ENCODE results near the gene SNX5.

GRCh38 chr20:17916433-17916891, 52.1 kb downstream of the SNX5 start:
- TF ChIP-seq EP300 (conservative IDR thresholded peaks at IDR 0.05; ENCODE audit: poor library complexity, severe bottlenecking) = no peak
- TF ChIP-seq CTCF (IDR thresholded peaks at IDR 0.05; ENCODE audit: poor library complexity, severe bottlenecking) = no peak
- TF ChIP-seq SMC3 (conservative IDR thresholded peaks at IDR 0.05; ENCODE audit: poor library complexity) = no peak
- TF ChIP-seq EZH2 (IDR thresholded peaks at IDR 0.05; ENCODE audit: borderline replicate concordance, insufficient read depth, low read length, poor library complexity, severe bottlenecking) = no peak
- TF ChIP-seq POLR2AphosphoS5 (IDR thresholded peaks at IDR 0.05) = no peak
- TF ChIP-seq MXI1 (conservative IDR thresholded peaks at IDR 0.05; ENCODE audit: poor library complexity, severe bottlenecking) = no peak

Measured in neural cell (in vitro differentiated cells).